GM18517 (cell line): ENCODE measurements around the gene BACE2.

Experiments
- ATAC-seq: cut with Tn5 transposase; IDR thresholded peaks from one replicate; pipeline ENCODE4 v1.9.1; 2021; ENCODE audit warnings: mild to moderate bottlenecking, moderate library complexity; ENCODE audit not compliant: unreplicated experiment

Gene BACE2

GRCh38 chr21:41147979-41148355 is 20.0 kb upstream of the BACE2 start:
- no peak for ATAC-seq

- ATAC-seq: no peak
These were observed 19.2 kb upstream of the BACE2 start for GRCh38 chr21:41148798-41149197.

- no peak for ATAC-seq
These were observed 18.8 kb upstream of the BACE2 start for GRCh38 chr21:41149199-41149598.

- no peak for ATAC-seq
These were observed 15.8 kb upstream of the BACE2 start for GRCh38 chr21:41152147-41152546.

GRCh38 chr21:41153443-41153842 is 14.5 kb upstream of the BACE2 start:
- ATAC-seq: no peak

- no peak for ATAC-seq
These were observed 11.8 kb upstream of the BACE2 start for GRCh38 chr21:41156142-41156541.

GRCh38 chr21:41158026-41158425 is 9.9 kb upstream of the BACE2 start:
- ATAC-seq: no peak

GRCh38 chr21:41160036-41160435 is 7.9 kb upstream of the BACE2 start:
- ATAC-seq: no peak

- ATAC-seq: no peak
These were observed 6.5 kb upstream of the BACE2 start for GRCh38 chr21:41161428-41161827.

GRCh38 chr21:41162096-41162495 is 5.9 kb upstream of the BACE2 start:
- ATAC-seq: no peak

GRCh38 chr21:41163091-41163490 is 4.9 kb upstream of the BACE2 start:
- ATAC-seq: no peak

- no peak for ATAC-seq
These were observed 3.9 kb upstream of the BACE2 start for GRCh38 chr21:41164052-41164451.

GRCh38 chr21:41164981-41165655 is 2.8 kb upstream of the BACE2 start:
- no peak for ATAC-seq

GRCh38 chr21:41166884-41167283 is 1.1 kb upstream of the BACE2 start:
- ATAC-seq: no peak

GRCh38 chr21:41168391-41169257 is 664 bp downstream of the BACE2 start:
- no peak for ATAC-seq

- ATAC-seq: no peak
These were observed 1.3 kb downstream of the BACE2 start for GRCh38 chr21:41169258-41169576.

GRCh38 chr21:41169701-41170100 is 1.7 kb downstream of the BACE2 start:
- ATAC-seq: no peak

- ATAC-seq: no peak
These were observed 2.5 kb downstream of the BACE2 start for GRCh38 chr21:41170442-41170841.

- no peak for ATAC-seq
These were observed 3.1 kb downstream of the BACE2 start for GRCh38 chr21:41170859-41171609.

- no peak for ATAC-seq
These were observed 7.1 kb downstream of the BACE2 start for GRCh38 chr21:41175080-41175479.

GRCh38 chr21:41176846-41177245 is 8.9 kb downstream of the BACE2 start:
- ATAC-seq: no peak

GRCh38 chr21:41180752-41181151 is 12.8 kb downstream of the BACE2 start:
- ATAC-seq: no peak
